ENCODE measurements around the gene PCBP4.
A peak's percentile ranks its signal among the peaks of the same experiment; 100 is the strongest.

PCBP4 gene

DNA sequence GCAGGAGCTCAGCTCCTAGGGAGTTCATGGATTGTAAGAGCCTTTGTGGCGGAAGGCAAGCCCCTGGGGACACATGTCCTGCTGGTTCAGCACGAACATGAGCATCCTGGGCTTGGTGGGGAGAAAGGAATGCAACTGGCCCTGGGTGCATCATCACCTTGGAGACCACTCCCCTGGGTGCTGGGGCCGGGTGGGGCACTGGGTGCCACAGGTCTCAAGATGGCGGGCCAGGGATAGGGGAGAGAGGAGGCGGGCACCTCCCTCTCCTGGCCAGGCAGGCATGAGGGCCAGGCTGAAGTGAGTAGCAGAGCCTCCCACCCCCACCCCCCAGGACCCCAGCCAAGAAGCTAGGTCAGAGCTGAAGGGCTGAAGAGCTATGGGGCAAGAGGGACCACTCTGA, 768 bp downstream of the PCBP4 start:
- TF ChIP-seq, protein P1, sequence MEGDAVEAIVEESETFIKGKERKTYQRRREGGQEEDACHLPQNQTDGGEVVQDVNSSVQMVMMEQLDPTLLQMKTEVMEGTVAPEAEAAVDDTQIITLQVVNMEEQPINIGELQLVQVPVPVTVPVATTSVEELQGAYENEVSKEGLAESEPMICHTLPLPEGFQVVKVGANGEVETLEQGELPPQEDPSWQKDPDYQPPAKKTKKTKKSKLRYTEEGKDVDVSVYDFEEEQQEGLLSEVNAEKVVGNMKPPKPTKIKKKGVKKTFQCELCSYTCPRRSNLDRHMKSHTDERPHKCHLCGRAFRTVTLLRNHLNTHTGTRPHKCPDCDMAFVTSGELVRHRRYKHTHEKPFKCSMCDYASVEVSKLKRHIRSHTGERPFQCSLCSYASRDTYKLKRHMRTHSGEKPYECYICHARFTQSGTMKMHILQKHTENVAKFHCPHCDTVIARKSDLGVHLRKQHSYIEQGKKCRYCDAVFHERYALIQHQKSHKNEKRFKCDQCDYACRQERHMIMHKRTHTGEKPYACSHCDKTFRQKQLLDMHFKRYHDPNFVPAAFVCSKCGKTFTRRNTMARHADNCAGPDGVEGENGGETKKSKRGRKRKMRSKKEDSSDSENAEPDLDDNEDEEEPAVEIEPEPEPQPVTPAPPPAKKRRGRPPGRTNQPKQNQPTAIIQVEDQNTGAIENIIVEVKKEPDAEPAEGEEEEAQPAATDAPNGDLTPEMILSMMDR (IDR thresholded peaks at IDR 0.05; ENCODE audit: low read length, missing control alignments): no peak
- DNase-seq (ENCODE audit: low read depth): no peak
- peak overlapping the region; percentile 67 for H3K4me3 ChIP-seq (replicated peaks; ENCODE audit: low read depth, low read length)

DNA sequence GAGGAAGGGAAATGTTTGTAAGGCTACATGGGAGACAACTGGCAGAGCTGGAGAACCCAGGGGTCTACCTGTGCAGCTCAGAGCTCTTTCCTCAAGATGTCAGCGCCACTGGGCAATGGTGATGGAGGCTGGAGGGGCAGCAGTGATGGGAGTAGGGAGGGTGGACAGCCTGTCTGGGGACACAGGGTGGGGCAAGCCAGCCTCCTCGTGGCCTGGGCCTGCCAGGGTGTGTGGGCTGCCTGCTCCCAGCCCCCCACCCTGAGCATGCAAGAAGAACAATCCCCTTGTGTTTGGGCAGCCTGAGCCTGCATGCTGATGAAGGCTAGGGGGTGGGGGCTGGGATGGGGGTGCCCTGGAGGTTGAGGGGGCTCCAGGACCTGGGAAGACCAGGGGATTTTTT, 1.2 kb downstream of the PCBP4 start:
- H3K4me3 ChIP-seq (replicated peaks; ENCODE audit: low read depth, low read length): no peak overlapping the region
- TF ChIP-seq, protein P1 (IDR thresholded peaks at IDR 0.05; ENCODE audit: low read length, missing control alignments): no peak
- DNase-seq (ENCODE audit: low read depth): no peak

DNA sequence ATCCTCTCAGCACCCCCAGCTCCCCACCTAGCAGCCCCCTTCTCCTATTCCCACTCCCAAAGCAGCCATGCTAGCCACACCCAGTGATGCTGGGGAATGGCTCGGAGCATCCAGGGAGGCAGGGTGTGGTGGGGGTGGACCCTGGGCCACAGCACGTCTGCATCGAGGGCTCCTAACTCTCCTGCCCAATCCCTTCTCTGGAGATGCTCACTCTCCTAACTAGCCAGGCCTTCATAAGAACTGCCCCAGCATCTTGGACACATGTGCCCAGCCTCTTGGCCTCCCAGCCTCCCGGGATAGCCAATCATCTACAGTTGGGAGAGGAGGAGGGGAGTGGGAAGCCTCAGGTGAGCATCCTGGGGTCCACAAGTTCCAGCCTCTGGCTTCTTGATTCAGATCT, 2.7 kb downstream of the PCBP4 start:
- TF ChIP-seq, protein P1 (IDR thresholded peaks at IDR 0.05; ENCODE audit: low read length, missing control alignments): no peak
- DNase-seq (ENCODE audit: low read depth): no peak
- H3K4me3 ChIP-seq (replicated peaks; ENCODE audit: low read depth, low read length): no peak overlapping the region

DNA sequence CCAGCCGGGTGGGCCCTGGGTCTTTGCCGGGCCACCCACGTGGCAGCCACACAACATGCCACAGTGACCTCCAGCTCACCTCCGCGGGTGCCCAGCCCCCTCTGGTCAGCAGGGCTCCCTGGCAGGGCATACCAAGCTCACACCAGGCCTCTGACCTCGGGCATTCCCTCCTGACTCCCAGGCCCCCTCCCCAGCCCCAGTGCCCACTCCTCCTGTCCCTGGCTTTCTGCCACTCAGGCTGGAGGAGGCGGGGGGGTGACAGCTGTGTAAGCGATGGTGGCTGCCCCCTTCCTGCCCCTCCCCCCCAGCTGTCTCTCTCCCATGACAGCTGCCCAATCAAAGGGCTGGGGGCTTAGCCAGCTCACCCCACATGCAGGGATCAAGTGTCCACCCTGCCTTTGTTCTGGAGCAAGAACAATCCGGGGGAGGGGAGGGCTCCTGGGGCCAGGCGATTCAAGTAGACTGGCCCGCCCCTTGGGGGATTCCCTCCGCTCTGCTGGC, 3.3 kb downstream of the PCBP4 start:
- no peak for DNase-seq (ENCODE audit: low read depth)
- TF ChIP-seq, protein P1 (IDR thresholded peaks at IDR 0.05; ENCODE audit: low read length, missing control alignments): no peak
- no peak overlapping the region for H3K4me3 ChIP-seq (replicated peaks; ENCODE audit: low read depth, low read length)

DNA sequence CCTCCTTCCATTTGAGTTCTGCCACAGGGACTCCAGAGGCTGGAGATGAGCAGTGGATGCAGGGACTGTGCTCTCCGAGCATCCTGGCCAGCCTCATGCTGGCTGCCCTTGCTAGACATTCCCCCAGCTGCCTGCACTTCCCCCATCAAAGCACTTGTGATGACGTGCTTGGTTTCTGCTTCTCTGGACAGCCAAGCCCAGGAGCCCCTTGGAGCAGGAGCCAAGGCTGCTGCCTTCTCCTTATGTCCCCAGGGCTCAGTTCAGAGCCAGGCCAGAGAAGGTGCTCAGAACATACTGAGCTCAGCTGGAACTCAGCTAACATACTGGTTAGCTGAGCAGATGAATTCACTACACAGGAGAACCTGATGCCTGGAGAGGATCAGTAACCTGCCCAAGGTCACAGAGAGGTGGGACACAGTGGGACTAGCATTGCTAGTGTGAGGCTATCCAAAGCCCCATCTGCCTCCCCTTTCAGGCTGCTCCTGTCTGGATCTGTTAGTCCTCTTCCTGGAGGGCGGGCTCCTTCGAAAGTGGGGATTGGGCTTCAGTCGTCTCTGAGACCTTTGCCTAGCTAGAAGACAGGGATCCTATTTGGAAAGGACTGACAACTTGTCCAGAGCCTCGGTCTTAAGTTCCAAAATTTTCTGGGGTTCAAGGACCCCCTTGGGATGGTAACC, 4.3 kb downstream of the PCBP4 start:
- H3K4me3 ChIP-seq (replicated peaks; ENCODE audit: low read depth, low read length): no peak overlapping the region
- TF ChIP-seq, protein P1 (IDR thresholded peaks at IDR 0.05; ENCODE audit: low read length, missing control alignments): no peak
- no peak for DNase-seq (ENCODE audit: low read depth)

DNA sequence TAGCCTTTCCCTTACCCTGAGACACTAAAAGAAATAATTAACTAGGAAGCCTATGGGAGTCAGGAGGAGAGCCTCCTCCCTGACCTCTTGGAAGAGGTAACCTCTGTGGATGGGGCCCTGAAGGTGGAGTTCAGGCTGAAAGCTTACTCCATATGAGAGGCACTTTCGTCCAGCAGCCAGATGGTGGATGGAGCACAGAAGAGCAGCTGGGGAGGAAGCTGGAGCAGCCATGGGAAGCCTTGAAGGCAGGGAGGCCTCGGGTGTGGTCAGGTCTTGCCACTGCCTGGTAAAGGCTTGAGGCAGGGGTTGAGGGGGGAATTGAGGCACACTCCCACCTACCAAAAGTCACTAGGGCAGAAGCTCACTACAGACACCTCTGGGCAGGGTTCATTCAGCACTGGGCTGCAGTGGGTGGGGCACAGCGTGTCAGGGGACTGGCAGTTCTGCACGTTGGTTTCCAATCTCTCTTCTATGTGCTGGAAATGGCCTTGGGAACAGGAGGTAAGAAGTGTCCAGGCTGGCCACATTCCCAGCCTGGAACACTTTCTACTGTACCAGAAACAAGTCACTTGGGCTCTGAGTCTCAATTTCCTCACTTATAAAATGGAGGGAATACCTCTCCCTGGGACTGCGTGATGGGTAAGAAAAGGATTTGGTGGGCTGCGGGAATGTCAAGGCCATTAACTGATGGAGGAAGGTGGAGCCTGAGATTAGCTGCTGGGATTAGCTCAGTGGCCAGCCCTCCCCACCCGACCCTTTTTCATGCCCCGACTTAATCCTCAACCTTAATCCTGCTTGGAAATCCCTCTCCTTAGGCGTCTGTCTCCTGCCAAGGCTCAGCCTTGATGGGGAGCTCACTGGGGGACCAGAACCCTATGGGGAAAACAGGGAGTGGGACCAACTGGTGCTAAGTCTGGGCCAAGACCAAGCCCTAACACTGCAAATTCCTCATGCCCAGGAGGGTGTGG, 5.4 kb downstream of the PCBP4 start:
- TF ChIP-seq, protein P1 (IDR thresholded peaks at IDR 0.05; ENCODE audit: low read length, missing control alignments): no peak
- DNase-seq (ENCODE audit: low read depth): no peak

More for the DNA sequence above, 5.4 kb downstream of the PCBP4 start:
- no peak overlapping the region for H3K4me3 ChIP-seq (replicated peaks; ENCODE audit: low read depth, low read length)
